ENCODE data around the gene USP54.

The USP54 gene

DNA sequence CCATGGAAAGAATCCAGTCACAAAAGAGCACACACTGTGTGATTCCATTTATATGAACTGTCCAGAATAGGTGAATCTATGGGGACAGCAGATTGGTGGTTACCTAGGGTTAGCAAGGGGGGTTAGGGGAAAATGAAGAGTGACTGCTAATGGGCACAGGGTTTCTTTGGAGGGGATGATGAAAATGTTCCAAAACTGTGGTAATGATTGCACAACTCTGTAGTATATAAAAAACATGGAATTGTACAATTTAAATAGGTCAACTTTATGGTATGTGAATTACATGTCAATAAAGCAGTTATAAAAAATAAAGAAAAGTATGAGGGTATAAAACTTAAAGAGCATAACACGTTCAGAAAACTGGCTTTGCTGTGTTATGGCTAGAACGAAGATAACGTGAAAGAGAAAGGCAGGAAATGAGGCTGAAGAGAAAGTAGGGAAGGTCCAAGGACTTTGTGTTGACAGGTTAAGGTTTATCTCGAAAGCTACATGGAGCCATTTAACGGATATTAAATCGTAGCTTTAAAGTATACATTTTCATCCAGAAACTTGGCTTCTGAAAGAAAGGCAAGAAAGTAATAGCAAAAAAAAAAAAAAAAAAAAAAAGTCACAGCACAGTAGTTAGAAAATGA, 131.3 kb downstream of the USP54 start:
- DNase-seq: no peak

- no peak for DNase-seq
These were observed 134.8 kb downstream of the USP54 start for GRCh38 chr10:73456187-73456890.

DNA sequence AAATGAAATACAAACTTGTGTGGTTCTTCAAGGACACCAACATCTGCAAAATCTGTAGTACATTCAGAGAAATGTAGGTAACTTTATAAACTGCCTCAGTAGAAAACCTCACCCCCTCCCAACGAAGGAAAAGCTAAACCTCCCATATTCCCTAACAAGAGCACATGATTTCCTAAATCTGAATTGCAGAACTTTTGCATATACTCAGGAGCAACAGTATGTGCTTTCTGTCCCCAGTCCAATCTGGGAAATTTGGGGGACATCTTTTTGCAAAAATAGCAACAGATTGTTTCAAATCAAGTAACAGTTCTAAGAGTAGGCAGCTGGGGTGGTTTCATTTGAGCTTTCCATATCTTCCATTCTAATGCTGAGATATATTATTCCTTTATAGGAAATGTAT, 142.0 kb downstream of the USP54 start:
- DNase-seq: no peak

- no peak for DNase-seq
These were observed 142.8 kb downstream of the USP54 start for GRCh38 chr10:73448384-73448783.

All from stimulated activated naive CD4-positive, alpha-beta T cell treated with Interleukin-2 at 50 U/mL for 16 hours (primary cell).